K562 (cell line): Measurements from ENCODE around the gene LYAR. TPM values are rescaled to one million over a fixed set of nuclear protein-coding genes. Genes with fewer than 3 reads are reported as not detected.
A peak's percentile ranks its signal among the peaks of the same experiment; 100 is the strongest.

Source experiments
- CXXC5 ChIP-seq: fragments of 250-450 bp; sonication (Bioruptor Pico); IDR thresholded peaks from 2 replicates; pipeline ENCODE4 v1.8.0; 2022; ENCODE audit warnings: inconsistent platforms, mild to moderate bottlenecking, moderate library complexity
- DACH1 ChIP-seq: fragments of 450-650 bp; IDR thresholded peaks from 2 replicates; pipeline ENCODE4 v1.6.1; 2018; ENCODE audit not compliant: partially characterized antibody
- FOXK2 ChIP-seq, 2 experiments: fragments of 450-650 bp; IDR thresholded peaks in 1 of 2; conservative IDR thresholded peaks in 1 of 2; 2 replicates each; pipeline ENCODE4 v1.6.1; 2016; ENCODE audit warnings: low read depth in 2 of 2, mild to moderate bottlenecking in 1 of 2
- PML ChIP-seq: IDR thresholded peaks from 2 replicates; pipeline ENCODE4 v1.6.1; 2012; ENCODE audit warnings: low read length, inconsistent platforms
- POLR2B ChIP-seq: fragments of 450-650 bp; IDR thresholded peaks from 2 replicates; pipeline ENCODE4 v1.6.1; 2018; ENCODE audit warnings: low read depth; ENCODE audit not compliant: partially characterized antibody
- RBM14 ChIP-seq: fragments of 200-400 bp; formaldehyde crosslinking; IDR thresholded peaks from 2 replicates; pipeline ENCODE4 v1.6.1; 2018; ENCODE audit warnings: low read depth, mild to moderate bottlenecking, low read length, moderate library complexity, borderline replicate concordance; ENCODE audit not compliant: insufficient read depth
- YBX1 ChIP-seq: fragments of 450-650 bp; IDR thresholded peaks from 2 replicates; pipeline ENCODE4 v1.7.1; 2016; ENCODE audit warnings: mild to moderate bottlenecking
- ZNF282 ChIP-seq: sonication (generic); formaldehyde crosslinking; IDR thresholded peaks from 2 replicates; pipeline ENCODE4 v1.8.1; 2023; ENCODE audit warnings: missing genetic modification reagents
- polyA plus RNA-seq, 8 experiments: library from polyadenylated mRNA; depleted of rRNA in 4 of 8; stranded (reverse) in 5 of 8; unstranded in 3 of 8; fragments of >200 nt; fragmentation: Nextera tagmentation in 2 of 8; fragmentation: Illumina TruSeq in 1 of 8; extraction: Ambion mirVana in 2 of 8; extraction: Trizol in 1 of 8; gene quantifications; 2 replicates each; pipeline versions ENCODE4 v1.2.1 to v1.2.3, GENCODE V29; 2011 to 2014; ENCODE audit warnings: inconsistent platforms in 1 of 8, missing spikeins in 1 of 8
- total RNA-seq, 7 experiments: library from RNA; depleted of rRNA in 6 of 7; stranded (reverse); fragments of >200 nt in 6 of 7; fragmentation: Illumina TruSeq in 2 of 7; extraction: Trizol in 2 of 7; gene quantifications; 2 replicates each; pipeline versions ENCODE4 v1.2.1 to v1.2.3, GENCODE V29; 2011 to 2021; ENCODE audit warnings: low replicate concordance in 1 of 7
- TF ChIP-seq, protein P1 (sequence below): fragments of 250-450 bp; sonication (Bioruptor Pico); IDR thresholded peaks from 2 replicates; pipeline ENCODE4 v1.4.0; 2020; ENCODE audit warnings: mild to moderate bottlenecking, moderate library complexity
- TF ChIP-seq, protein P2 (sequence below): fragments of 450-650 bp; IDR thresholded peaks from 2 replicates; pipeline ENCODE4 v1.6.1; 2016; ENCODE audit warnings: mild to moderate bottlenecking, moderate library complexity

Gene LYAR
- total and polyA plus RNA-seq, 9 of the 15 experiments (the other 6 are each of a cell fraction or from before 2014, with no cell fraction given) = 28.3 to 172 (median 127) TPM

DNA sequence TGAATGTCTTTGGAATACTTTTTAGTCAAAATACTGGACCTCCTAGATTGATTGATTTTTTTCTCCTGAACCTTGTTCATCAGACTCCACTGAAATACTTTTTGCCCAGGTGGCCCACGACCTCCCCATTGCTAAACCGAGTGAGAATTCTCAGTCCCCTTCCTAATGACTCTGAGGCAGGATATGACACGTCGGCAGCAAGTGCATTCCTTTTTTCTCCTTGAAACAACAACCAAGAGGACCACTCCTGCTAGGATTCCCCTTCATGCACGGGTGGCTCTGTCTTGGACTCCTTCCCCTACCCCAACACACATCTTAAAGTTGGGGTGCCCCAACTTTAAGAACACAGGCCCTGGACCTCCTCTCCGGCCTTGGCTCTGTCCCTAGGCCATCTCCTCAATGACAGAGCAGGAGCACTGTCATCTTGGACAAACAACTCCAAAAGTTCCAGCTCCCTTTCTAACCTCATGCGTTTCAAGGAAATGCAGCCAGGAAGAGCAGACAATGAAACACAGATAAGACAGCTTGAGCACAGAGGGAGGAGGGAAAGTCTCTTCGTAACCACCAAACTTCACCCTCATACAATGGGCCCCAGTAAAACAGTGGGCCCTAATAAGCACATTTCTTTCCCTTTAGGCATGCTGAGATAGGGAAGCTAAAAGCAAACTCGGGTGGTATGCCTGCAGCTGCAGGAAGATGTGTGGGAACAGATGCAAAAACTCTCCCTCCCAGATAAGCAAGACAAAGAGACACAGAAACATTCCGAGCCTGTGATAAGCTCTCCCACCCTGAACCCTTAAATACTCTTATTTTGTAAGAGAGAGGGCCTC lies 34.0 kb upstream of the LYAR start (continued):
- TF ChIP-seq, protein P1, sequence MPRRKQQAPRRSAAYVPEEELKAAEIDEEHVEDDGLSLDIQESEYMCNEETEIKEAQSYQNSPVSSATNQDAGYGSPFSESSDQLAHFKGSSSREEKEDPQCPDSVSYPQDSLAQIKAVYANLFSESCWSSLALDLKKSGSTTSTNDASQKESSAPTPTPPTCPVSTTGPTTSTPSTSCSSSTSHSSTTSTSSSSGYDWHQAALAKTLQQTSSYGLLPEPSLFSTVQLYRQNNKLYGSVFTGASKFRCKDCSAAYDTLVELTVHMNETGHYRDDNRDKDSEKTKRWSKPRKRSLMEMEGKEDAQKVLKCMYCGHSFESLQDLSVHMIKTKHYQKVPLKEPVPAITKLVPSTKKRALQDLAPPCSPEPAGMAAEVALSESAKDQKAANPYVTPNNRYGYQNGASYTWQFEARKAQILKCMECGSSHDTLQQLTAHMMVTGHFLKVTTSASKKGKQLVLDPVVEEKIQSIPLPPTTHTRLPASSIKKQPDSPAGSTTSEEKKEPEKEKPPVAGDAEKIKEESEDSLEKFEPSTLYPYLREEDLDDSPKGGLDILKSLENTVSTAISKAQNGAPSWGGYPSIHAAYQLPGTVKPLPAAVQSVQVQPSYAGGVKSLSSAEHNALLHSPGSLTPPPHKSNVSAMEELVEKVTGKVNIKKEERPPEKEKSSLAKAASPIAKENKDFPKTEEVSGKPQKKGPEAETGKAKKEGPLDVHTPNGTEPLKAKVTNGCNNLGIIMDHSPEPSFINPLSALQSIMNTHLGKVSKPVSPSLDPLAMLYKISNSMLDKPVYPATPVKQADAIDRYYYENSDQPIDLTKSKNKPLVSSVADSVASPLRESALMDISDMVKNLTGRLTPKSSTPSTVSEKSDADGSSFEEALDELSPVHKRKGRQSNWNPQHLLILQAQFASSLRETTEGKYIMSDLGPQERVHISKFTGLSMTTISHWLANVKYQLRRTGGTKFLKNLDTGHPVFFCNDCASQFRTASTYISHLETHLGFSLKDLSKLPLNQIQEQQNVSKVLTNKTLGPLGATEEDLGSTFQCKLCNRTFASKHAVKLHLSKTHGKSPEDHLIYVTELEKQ (CRISPR knock-in tag) = no peak
- TF ChIP-seq POLR2B = no peak
- TF ChIP-seq CXXC5 = peak; percentile 40
- peak; percentile 64 for TF ChIP-seq DACH1
- TF ChIP-seq RBM14 = no peak
- TF ChIP-seq YBX1 = no peak
- no peak for TF ChIP-seq FOXK2 (conservative IDR thresholded peaks at IDR 0.05 in 1 of 2, IDR thresholded peaks at IDR 0.05 in 1 of 2; ENCODE audit: low read depth in 2 of 2)
- no peak for TF ChIP-seq PML
- TF ChIP-seq, protein P2, sequence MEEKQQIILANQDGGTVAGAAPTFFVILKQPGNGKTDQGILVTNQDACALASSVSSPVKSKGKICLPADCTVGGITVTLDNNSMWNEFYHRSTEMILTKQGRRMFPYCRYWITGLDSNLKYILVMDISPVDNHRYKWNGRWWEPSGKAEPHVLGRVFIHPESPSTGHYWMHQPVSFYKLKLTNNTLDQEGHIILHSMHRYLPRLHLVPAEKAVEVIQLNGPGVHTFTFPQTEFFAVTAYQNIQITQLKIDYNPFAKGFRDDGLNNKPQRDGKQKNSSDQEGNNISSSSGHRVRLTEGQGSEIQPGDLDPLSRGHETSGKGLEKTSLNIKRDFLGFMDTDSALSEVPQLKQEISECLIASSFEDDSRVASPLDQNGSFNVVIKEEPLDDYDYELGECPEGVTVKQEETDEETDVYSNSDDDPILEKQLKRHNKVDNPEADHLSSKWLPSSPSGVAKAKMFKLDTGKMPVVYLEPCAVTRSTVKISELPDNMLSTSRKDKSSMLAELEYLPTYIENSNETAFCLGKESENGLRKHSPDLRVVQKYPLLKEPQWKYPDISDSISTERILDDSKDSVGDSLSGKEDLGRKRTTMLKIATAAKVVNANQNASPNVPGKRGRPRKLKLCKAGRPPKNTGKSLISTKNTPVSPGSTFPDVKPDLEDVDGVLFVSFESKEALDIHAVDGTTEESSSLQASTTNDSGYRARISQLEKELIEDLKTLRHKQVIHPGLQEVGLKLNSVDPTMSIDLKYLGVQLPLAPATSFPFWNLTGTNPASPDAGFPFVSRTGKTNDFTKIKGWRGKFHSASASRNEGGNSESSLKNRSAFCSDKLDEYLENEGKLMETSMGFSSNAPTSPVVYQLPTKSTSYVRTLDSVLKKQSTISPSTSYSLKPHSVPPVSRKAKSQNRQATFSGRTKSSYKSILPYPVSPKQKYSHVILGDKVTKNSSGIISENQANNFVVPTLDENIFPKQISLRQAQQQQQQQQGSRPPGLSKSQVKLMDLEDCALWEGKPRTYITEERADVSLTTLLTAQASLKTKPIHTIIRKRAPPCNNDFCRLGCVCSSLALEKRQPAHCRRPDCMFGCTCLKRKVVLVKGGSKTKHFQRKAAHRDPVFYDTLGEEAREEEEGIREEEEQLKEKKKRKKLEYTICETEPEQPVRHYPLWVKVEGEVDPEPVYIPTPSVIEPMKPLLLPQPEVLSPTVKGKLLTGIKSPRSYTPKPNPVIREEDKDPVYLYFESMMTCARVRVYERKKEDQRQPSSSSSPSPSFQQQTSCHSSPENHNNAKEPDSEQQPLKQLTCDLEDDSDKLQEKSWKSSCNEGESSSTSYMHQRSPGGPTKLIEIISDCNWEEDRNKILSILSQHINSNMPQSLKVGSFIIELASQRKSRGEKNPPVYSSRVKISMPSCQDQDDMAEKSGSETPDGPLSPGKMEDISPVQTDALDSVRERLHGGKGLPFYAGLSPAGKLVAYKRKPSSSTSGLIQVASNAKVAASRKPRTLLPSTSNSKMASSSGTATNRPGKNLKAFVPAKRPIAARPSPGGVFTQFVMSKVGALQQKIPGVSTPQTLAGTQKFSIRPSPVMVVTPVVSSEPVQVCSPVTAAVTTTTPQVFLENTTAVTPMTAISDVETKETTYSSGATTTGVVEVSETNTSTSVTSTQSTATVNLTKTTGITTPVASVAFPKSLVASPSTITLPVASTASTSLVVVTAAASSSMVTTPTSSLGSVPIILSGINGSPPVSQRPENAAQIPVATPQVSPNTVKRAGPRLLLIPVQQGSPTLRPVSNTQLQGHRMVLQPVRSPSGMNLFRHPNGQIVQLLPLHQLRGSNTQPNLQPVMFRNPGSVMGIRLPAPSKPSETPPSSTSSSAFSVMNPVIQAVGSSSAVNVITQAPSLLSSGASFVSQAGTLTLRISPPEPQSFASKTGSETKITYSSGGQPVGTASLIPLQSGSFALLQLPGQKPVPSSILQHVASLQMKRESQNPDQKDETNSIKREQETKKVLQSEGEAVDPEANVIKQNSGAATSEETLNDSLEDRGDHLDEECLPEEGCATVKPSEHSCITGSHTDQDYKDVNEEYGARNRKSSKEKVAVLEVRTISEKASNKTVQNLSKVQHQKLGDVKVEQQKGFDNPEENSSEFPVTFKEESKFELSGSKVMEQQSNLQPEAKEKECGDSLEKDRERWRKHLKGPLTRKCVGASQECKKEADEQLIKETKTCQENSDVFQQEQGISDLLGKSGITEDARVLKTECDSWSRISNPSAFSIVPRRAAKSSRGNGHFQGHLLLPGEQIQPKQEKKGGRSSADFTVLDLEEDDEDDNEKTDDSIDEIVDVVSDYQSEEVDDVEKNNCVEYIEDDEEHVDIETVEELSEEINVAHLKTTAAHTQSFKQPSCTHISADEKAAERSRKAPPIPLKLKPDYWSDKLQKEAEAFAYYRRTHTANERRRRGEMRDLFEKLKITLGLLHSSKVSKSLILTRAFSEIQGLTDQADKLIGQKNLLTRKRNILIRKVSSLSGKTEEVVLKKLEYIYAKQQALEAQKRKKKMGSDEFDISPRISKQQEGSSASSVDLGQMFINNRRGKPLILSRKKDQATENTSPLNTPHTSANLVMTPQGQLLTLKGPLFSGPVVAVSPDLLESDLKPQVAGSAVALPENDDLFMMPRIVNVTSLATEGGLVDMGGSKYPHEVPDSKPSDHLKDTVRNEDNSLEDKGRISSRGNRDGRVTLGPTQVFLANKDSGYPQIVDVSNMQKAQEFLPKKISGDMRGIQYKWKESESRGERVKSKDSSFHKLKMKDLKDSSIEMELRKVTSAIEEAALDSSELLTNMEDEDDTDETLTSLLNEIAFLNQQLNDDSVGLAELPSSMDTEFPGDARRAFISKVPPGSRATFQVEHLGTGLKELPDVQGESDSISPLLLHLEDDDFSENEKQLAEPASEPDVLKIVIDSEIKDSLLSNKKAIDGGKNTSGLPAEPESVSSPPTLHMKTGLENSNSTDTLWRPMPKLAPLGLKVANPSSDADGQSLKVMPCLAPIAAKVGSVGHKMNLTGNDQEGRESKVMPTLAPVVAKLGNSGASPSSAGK = peak; percentile 69
- no peak for TF ChIP-seq ZNF282 (CRISPR knock-in tag)
